ENCODE results near the gene KATNA1.

The KATNA1 gene

GRCh38 chr6:149608381-149608982 is 40.0 kb downstream of the KATNA1 start:
- no peak for DNase-seq (ENCODE audit: low read depth in 2 of 2)

- DNase-seq (ENCODE audit: low read depth in 2 of 2) = no peak
Observed at GRCh38 chr6:149600508-149600907, 48.0 kb downstream of the KATNA1 start.

GRCh38 chr6:149593408-149593807 is 55.1 kb downstream of the KATNA1 start:
- no peak for DNase-seq (ENCODE audit: low read depth in 2 of 2)

GRCh38 chr6:149592983-149593382 is 55.5 kb downstream of the KATNA1 start:
- DNase-seq (ENCODE audit: low read depth in 2 of 2) = no peak

- DNase-seq (ENCODE audit: low read depth in 2 of 2) = no peak
Observed at GRCh38 chr6:149586149-149586548, 62.4 kb downstream of the KATNA1 start.

- DNase-seq (ENCODE audit: low read depth in 2 of 2) = no peak
Observed at GRCh38 chr6:149581349-149581748, 67.2 kb downstream of the KATNA1 start.

GRCh38 chr6:149580880-149581279 is 67.6 kb downstream of the KATNA1 start:
- DNase-seq (ENCODE audit: low read depth in 2 of 2) = no peak

- no peak for DNase-seq (ENCODE audit: low read depth in 2 of 2)
Observed at GRCh38 chr6:149567945-149568585, 80.4 kb downstream of the KATNA1 start.

- no peak for DNase-seq (ENCODE audit: low read depth in 2 of 2)
Observed at GRCh38 chr6:149567194-149567586, 81.3 kb downstream of the KATNA1 start.

GRCh38 chr6:149566410-149567193 is 81.9 kb downstream of the KATNA1 start:
- DNase-seq (ENCODE audit: low read depth in 2 of 2) = peak; percentile 44 to 52

- DNase-seq (ENCODE audit: low read depth in 2 of 2) = peak; percentile 94
Observed at GRCh38 chr6:149565527-149566409, 82.7 kb downstream of the KATNA1 start, which contains the start of gene GINM1. Gene GINM1 (plus strand): TSS chr6:149566375. CDS start chr6:149566415, 40 bp downstream.

GRCh38 chr6:149563928-149564325 is 84.6 kb downstream of the KATNA1 start:
- DNase-seq (ENCODE audit: low read depth in 2 of 2) = no peak

- DNase-seq (ENCODE audit: low read depth in 2 of 2) = no peak
Observed at GRCh38 chr6:149563203-149563927, 85.1 kb downstream of the KATNA1 start.

- DNase-seq (ENCODE audit: low read depth in 2 of 2) = no peak
Observed at GRCh38 chr6:149560736-149561135, 87.8 kb downstream of the KATNA1 start.

- DNase-seq (ENCODE audit: low read depth in 2 of 2) = no peak
Observed at GRCh38 chr6:149559389-149559788, 89.1 kb downstream of the KATNA1 start.

- no peak for DNase-seq (ENCODE audit: low read depth in 2 of 2)
Observed at GRCh38 chr6:149558029-149558428, 90.5 kb downstream of the KATNA1 start.

- DNase-seq (ENCODE audit: low read depth in 2 of 2) = no peak
Observed at GRCh38 chr6:149551920-149552319, 96.6 kb downstream of the KATNA1 start.

- DNase-seq (ENCODE audit: low read depth in 2 of 2) = peak; percentile 94 to 96
Observed at GRCh38 chr6:149545754-149546471, 102.6 kb downstream of the KATNA1 start, which contains the start of gene PPIL4. Gene PPIL4 (minus strand): TSS chr6:149546043. CDS start chr6:149546005, 38 bp downstream.

GRCh38 chr6:149545258-149545753 is 103.2 kb downstream of the KATNA1 start:
- DNase-seq (ENCODE audit: low read depth in 2 of 2) = peak; percentile 7 to 34

All from stimulated activated CD4-positive, alpha-beta T cell treated with anti-CD3 and anti-CD28 coated beads, Interleukin-1b, Interleukin-23, amount 100 ng/mL, for 4 hours (primary cell).